HCT116 (cell line): ENCODE data around the gene LETMD1. TPM values are rescaled to one million over a fixed set of nuclear protein-coding genes. Genes with fewer than 3 reads are reported as not detected.

Experiments
- ATAC-seq: fragments of 200-7000 bp; cut with Tn5 transposase; 2 replicates; pipeline ENCODE4 v1.9.1; 2020; ENCODE audit warnings: mild to moderate bottlenecking, moderate library complexity
- BruUV-seq: library from RNA; stranded (reverse); fragments of 400-500 nt; replicated peaks from 2 replicates; lab custom pipeline; 2021; lab: Mats Ljungman, UMichigan
- CTCF ChIA-PET: fragments of 300-600 bp; sonication (Branson Sonifier 250); formaldehyde crosslinking; loops from one replicate; lab custom pipeline; 2021; ENCODE audit warnings: antibody characterized with exemption; lab: Charles Lee
- POLR2A ChIA-PET: fragments of 300-600, 350-600 bp; sonication (Branson Sonifier 250); formaldehyde crosslinking; loops from one replicate; lab custom pipeline; 2021; ENCODE audit warnings: antibody characterized with exemption; lab: Charles Lee
- RAD21 ChIA-PET, 2 experiments: fragments of 300-600 bp; sonication (Branson Sonifier 250); formaldehyde crosslinking; loops; one replicate each; lab custom pipeline; 2023; ENCODE audit warnings: low total read pairs in 2 of 2; ENCODE audit not compliant: uncharacterized antibody in 2 of 2, unreplicated experiment in 2 of 2, low non-redundant PET in 1 of 2; lab: Charles Lee
- DNase-seq: peaks from one replicate; pipeline ENCODE4 v3.0.0-alpha.2; 2010; ENCODE audit warnings: low read depth, low spot score
- H2AFZ ChIP-seq: fragments of 200-600 bp; shearing (Covaris generic), sonication (generic); 2 replicates; pipeline ENCODE4 v1.6.1; 2017; ENCODE audit warnings: low read depth, mixed run types, mixed read lengths, antibody characterized with exemption, low read length; ENCODE audit not compliant: poor library complexity, severe bottlenecking
- H3K27ac ChIP-seq: 2 replicates; pipeline ENCODE4 v1.5.1; 2012; ENCODE audit warnings: low read depth, low read length
- H3K27me3 ChIP-seq: fragments of 200-600 bp; sonication (generic); 2 replicates; pipeline ENCODE4 v1.6.1; 2016; ENCODE audit warnings: mixed run types, low read length, mixed read lengths; ENCODE audit not compliant: insufficient read depth
- H3K36me3 ChIP-seq, 2 experiments: fragments of 200-500 bp in 1 of 2; fragments of 200-600 bp in 1 of 2; sonication (Bioruptor generic) in 1 of 2; sonication (generic) in 1 of 2; 2 replicates each; pipeline versions ENCODE4 v1.5.1 to v1.6.1; 2014 to 2016; ENCODE audit warnings: low read length in 2 of 2, inconsistent platforms in 1 of 2, mixed read lengths in 1 of 2, mixed run types in 1 of 2; ENCODE audit not compliant: insufficient read depth in 2 of 2, control insufficient read depth in 1 of 2
- H3K4me1 ChIP-seq, 2 experiments: fragments of 200-600 bp in 1 of 2; sonication (generic) in 1 of 2; 2 replicates each; pipeline versions ENCODE4 v1.5.1 to v1.6.1; 2012 to 2017; ENCODE audit warnings: low read length in 2 of 2, inconsistent platforms in 1 of 2, mild to moderate bottlenecking in 1 of 2, mixed read lengths in 1 of 2, mixed run types in 1 of 2, moderate library complexity in 1 of 2; ENCODE audit not compliant: insufficient read depth in 2 of 2, control insufficient read depth in 1 of 2
- H3K4me2 ChIP-seq: fragments of 200-600 bp; sonication (generic); 2 replicates; pipeline ENCODE4 v1.6.1; 2017; ENCODE audit warnings: mixed run types, low read length, mixed read lengths
- H3K4me3 ChIP-seq, 2 experiments: fragments of 200-600 bp in 1 of 2; sonication (generic) in 1 of 2; replicated peaks in 1 of 2; 2 replicates each; pipeline ENCODE4 v1.5.1; 2011 to 2016; ENCODE audit warnings: low read length in 2 of 2, control low read depth in 1 of 2, low read depth in 1 of 2, mild to moderate bottlenecking in 1 of 2, mixed read lengths in 1 of 2, mixed run types in 1 of 2
- H3K79me2 ChIP-seq: fragments of 200-600 bp; sonication (generic); 2 replicates; pipeline ENCODE4 v1.6.1; 2017; ENCODE audit warnings: mild to moderate bottlenecking, mixed run types, low read length, moderate library complexity, mixed read lengths; ENCODE audit not compliant: insufficient read depth
- H3K9ac ChIP-seq: fragments of 200-600 bp; sonication (generic); 2 replicates; pipeline ENCODE4 v1.6.1; 2016; ENCODE audit warnings: low read length, mixed read lengths
- H3K9me2 ChIP-seq: fragments of 200-600 bp; sonication (generic), shearing (Covaris generic); 2 replicates; pipeline ENCODE4 v1.6.1; 2017; ENCODE audit warnings: mixed run types, mild to moderate bottlenecking, moderate library complexity; ENCODE audit not compliant: insufficient read depth
- H3K9me3 ChIP-seq, 2 experiments: fragments of 200-500 bp in 1 of 2; fragments of 200-600 bp in 1 of 2; sonication (Bioruptor generic) in 1 of 2; sonication (generic) in 1 of 2; 2 replicates each; pipeline ENCODE4 v1.6.1; 2014 to 2017; ENCODE audit warnings: low read length in 2 of 2, mixed read lengths in 2 of 2, inconsistent platforms in 1 of 2, low read depth in 1 of 2, mild to moderate bottlenecking in 1 of 2, mixed run types in 1 of 2, moderate library complexity in 1 of 2; ENCODE audit not compliant: control insufficient read depth in 1 of 2, insufficient read depth in 1 of 2
- H4K20me1 ChIP-seq: fragments of 200-600 bp; sonication (generic), shearing (Covaris generic); 2 replicates; pipeline ENCODE4 v1.6.1; 2017; ENCODE audit warnings: mixed run types, mild to moderate bottlenecking, moderate library complexity; ENCODE audit not compliant: insufficient read depth
- CBX3 ChIP-seq: IDR thresholded peaks from 2 replicates; pipeline ENCODE4 v1.6.1; 2012; ENCODE audit warnings: low read depth
- EGR1 ChIP-seq: IDR thresholded peaks from 2 replicates; pipeline ENCODE4 v1.6.1; 2012; ENCODE audit warnings: low read depth
- ELF1 ChIP-seq: IDR thresholded peaks from 2 replicates; pipeline ENCODE4 v1.6.1; 2012; ENCODE audit warnings: low read depth, borderline replicate concordance
- EZH2phosphoT487 ChIP-seq: fragments of 200-600 bp; IDR thresholded peaks from 2 replicates; pipeline ENCODE4 v1.6.1; 2018; ENCODE audit warnings: antibody characterized with exemption, borderline replicate concordance
- JUND ChIP-seq: IDR thresholded peaks from 2 replicates; pipeline ENCODE4 v1.6.1; 2012
- MAX ChIP-seq: IDR thresholded peaks from 2 replicates; pipeline ENCODE4 v1.6.1; 2012
- POLR2AphosphoS5 ChIP-seq: IDR thresholded peaks from 2 replicates; pipeline ENCODE4 v1.6.1; 2011; ENCODE audit warnings: mild to moderate bottlenecking, low read depth, low read length, moderate library complexity
- RAD21 ChIP-seq: IDR thresholded peaks from 2 replicates; pipeline ENCODE4 v1.6.1; 2012; ENCODE audit warnings: low read depth, mild to moderate bottlenecking
- SP1 ChIP-seq: IDR thresholded peaks from 2 replicates; pipeline ENCODE4 v1.6.1; 2012; ENCODE audit warnings: low read depth
- TCF7L2 ChIP-seq: IDR thresholded peaks from 2 replicates; pipeline ENCODE4 v1.7.0; 2011; ENCODE audit warnings: borderline replicate concordance, inconsistent platforms; ENCODE audit not compliant: insufficient read depth, insufficient read length; ENCODE audit errors: extremely low read depth
- YY1 ChIP-seq: IDR thresholded peaks from 2 replicates; pipeline ENCODE4 v1.6.1; 2011; ENCODE audit warnings: low read length, low read depth, moderate library complexity, mild to moderate bottlenecking; ENCODE audit not compliant: insufficient replicate concordance; ENCODE audit errors: extremely low read depth
- ZFX ChIP-seq: fragments of 450-650 bp; IDR thresholded peaks from 2 replicates; pipeline ENCODE4 v1.6.1; 2017
- ZNF274 ChIP-seq: fragments of 200-500 bp; sonication (Bioruptor generic); IDR thresholded peaks from 2 replicates; pipeline ENCODE4 v1.6.1; 2014; ENCODE audit warnings: mild to moderate bottlenecking, low read depth, low read length, inconsistent platforms
- intact Hi-C: fragments of 100-400 bp; cut with micrococcal nuclease; formaldehyde crosslinking; loops from 2 replicates; pipeline ENCODE4 v1.10.0; 2022
- total RNA-seq: library from RNA; stranded (reverse); gene quantifications from one replicate; pipeline ENCODE4 v1.2.1, GENCODE V29; 2021; ENCODE audit not compliant: unreplicated experiment

The LETMD1 gene
- total RNA-seq, 1 experiment from 2014 or later, result 70.8 TPM

- Histone ChIP-seq H4K20me1 (peaks cover 9% of the 10 kb centered on the region; the same call in 1 of the 2 replicates), H3K9ac (no peak overlapping the region)
- BruUV-seq, result no TSS peak
- TF ChIP-seq EGR1 (no peak), SP1 (no peak), ZFX (no peak), JUND (no peak), POLR2AphosphoS5 (no peak), CBX3 (no peak), YY1 (no peak), MAX (no peak), TCF7L2 (no peak), ZNF274 (no peak), EZH2phosphoT487 (no peak), ELF1 (no peak), RAD21 (no peak)
- TF ChIP-seq, all 23 proteins: peak for 0
- DNase-seq (no peak), ATAC-seq (no peak)
- Histone ChIP-seq H2AFZ (no peak overlapping the region), H3K4me3 (no peak overlapping the region), H3K36me3 (peaks cover 5% of the 10 kb centered on the region in 2 experiments; a peak in 2 of 4 replicates), H3K27ac (no peak overlapping the region), H3K4me1 (peaks cover 20 to 22% of the 10 kb centered on the region in 2 experiments; a peak in 3 of 4 replicates), H3K27me3 (no peaks in the 10 kb centered on the region), H3K9me3 (no peaks in the 10 kb centered on the region), H3K79me2 (peaks cover 25% of the 10 kb centered on the region), H3K9me2 (no peaks in the 10 kb centered on the region), H3K4me2 (no peak overlapping the region)
- POLR2A ChIA-PET, result interaction anchor here (0.6 kb wide), 1 partner anchor 13 kb away, joined by 3 read pairs; no protein-coding TSS in a partner anchor
- intact Hi-C loops, result no loop called here
- CTCF ChIA-PET, result no interaction called here
- RAD21 ChIA-PET, result no interaction called here
These were observed 39.6 kb upstream of the LETMD1 start for GRCh38 chr12:51008329-51009055.
